Measurements from ENCODE around the gene BDH1.

BDH1 gene

DNA sequence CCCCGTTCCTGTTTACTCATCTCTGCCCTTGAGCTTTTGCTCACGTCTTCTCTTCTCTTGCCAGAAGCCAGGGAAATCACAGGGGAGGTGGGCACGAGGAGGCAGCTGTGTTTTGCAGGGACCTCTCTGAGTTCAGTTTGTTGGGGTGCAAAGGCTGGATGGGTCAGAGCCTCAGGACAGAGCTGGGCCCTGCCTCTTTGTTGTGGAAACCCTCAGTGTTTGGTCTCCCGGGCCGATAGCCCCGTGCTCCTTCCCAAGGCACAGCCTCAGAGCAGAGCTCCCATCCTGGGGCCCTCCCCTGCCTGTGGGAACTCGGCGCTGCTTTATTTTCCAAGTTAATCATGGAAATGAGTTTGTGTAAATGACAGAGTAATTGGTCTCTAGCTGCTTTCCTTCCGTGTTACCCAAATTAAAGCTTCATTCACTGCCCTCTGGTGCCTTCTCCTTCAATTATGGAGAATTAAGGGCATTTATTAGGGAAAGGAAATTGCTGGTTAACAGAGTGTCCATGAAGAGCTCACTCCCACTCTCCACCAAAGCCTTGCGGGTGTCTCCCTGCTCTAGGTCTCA is 40.9 kb downstream of the BDH1 start:
- WGBS (ENCODE audit: insufficient coverage), result 94% methylated on average over 8 of the region's 10 CpGs
- Histone ChIP-seq H3K4me3 (ENCODE audit: control insufficient read depth in 1 of 7, extremely low read depth in 1 of 7, insufficient read depth in 4 of 7, low read depth in 2 of 7, low read length in 6 of 7) (no peak overlapping the region), H3K27me3 (replicated peaks in 2 of 5; ENCODE audit: control insufficient read depth in 4 of 5, insufficient read depth in 5 of 5, low read length in 4 of 5) (no peaks in the 10 kb centered on the region), H3K9me3 (ENCODE audit: control extremely low read depth in 1 of 5, control insufficient read depth in 4 of 5, insufficient read depth in 2 of 5, low read depth in 1 of 5, low read length in 4 of 5) (no peaks in the 10 kb centered on the region), H3K27ac (ENCODE audit: insufficient read depth in 1 of 2, low read depth in 1 of 2, low read length in 2 of 2, poor library complexity in 1 of 2, severe bottlenecking in 2 of 2) (no peak overlapping the region), H3K4me1 (ENCODE audit: control extremely low read depth in 1 of 4, control insufficient read depth in 4 of 4, insufficient read depth in 4 of 4, low read length in 3 of 4) (peaks cover 0 to 11% (median 8%) of the 10 kb centered on the region in 4 experiments), H3K36me3 (ENCODE audit: control insufficient read depth in 4 of 4, insufficient read depth in 4 of 4, low read length in 3 of 4) (peaks cover 0 to 52% (median 21%) of the 10 kb centered on the region in 4 experiments)
- no peak for DNase-seq
- ChIA-PET CTCF (interaction anchor here (0.7 to 1.6 kb wide), 6 partner anchors 16 to 258 kb away, joined by 3 to 15 read pairs (median 3); no protein-coding TSS in a partner anchor), POLR2A (no interaction called here)

DNA sequence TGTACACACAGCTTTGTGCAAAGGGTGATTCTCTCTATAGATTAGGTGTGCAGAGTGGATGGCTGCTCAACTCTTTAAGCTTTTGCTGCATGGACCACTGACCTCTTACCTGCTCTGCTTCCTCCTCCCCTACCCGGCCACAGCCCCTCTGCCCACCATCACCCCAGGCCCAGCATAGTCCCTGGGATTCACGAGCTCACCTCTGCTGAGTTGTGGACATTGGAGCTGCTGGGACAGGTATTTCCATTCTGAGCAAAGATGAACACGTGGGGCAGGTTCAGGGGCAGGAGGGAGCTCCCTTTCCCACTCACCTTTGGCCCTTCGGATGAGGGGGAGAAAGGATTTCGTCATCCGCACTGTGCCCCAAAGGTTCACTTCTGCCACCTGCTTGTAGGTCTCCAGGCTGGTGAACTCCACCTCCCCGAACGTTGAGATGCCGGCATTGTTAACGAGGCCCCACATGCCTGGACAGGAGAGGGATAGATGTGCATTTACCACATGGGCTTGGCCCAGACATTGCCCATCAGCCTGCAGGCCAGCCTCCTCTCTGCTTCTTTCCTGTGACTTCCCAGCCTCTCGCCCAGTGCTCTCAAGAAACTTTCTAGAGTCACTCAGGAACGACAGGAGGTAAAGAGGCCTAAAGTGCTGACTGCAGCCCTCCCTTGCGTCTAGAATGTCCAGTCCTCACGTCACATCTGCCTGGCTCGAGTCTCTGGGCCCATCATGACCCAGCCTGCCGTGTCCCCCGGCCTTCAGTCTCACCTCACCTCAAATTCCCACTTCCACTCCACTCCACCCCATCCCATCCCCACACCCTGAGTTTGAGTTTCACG is 41.6 kb downstream of the BDH1 start:
- no peak for DNase-seq
- WGBS (ENCODE audit: insufficient coverage), result 92% methylated on average over 17 of the region's 18 CpGs
- ChIA-PET CTCF (interaction anchor here (0.7 to 1.6 kb wide), 7 partner anchors 14 to 290 kb away, joined by 3 to 15 read pairs (median 3); no protein-coding TSS in a partner anchor), POLR2A (no interaction called here)
- no peak overlapping the region for H3K27ac ChIP-seq (ENCODE audit: insufficient read depth in 1 of 2, low read depth in 1 of 2, low read length in 2 of 2, poor library complexity in 1 of 2, severe bottlenecking in 2 of 2)
- H3K27me3 ChIP-seq (replicated peaks in 2 of 5; ENCODE audit: control insufficient read depth in 4 of 5, insufficient read depth in 5 of 5, low read length in 4 of 5), result peaks cover 0 to 3% (median 0%) of the 10 kb centered on the region in 5 experiments
- no peak overlapping the region for H3K4me3 ChIP-seq (ENCODE audit: control insufficient read depth in 1 of 7, extremely low read depth in 1 of 7, insufficient read depth in 4 of 7, low read depth in 2 of 7, low read length in 6 of 7)
- peaks cover 0 to 14% (median 11%) of the 10 kb centered on the region in 4 experiments for H3K4me1 ChIP-seq (ENCODE audit: control extremely low read depth in 1 of 4, control insufficient read depth in 4 of 4, insufficient read depth in 4 of 4, low read length in 3 of 4)
- no peaks in the 10 kb centered on the region for H3K9me3 ChIP-seq (ENCODE audit: control extremely low read depth in 1 of 5, control insufficient read depth in 4 of 5, insufficient read depth in 2 of 5, low read depth in 1 of 5, low read length in 4 of 5)
- H3K36me3 ChIP-seq (ENCODE audit: control insufficient read depth in 4 of 4, insufficient read depth in 4 of 4, low read length in 3 of 4), result peaks cover 0 to 48% (median 19%) of the 10 kb centered on the region in 4 experiments

DNA sequence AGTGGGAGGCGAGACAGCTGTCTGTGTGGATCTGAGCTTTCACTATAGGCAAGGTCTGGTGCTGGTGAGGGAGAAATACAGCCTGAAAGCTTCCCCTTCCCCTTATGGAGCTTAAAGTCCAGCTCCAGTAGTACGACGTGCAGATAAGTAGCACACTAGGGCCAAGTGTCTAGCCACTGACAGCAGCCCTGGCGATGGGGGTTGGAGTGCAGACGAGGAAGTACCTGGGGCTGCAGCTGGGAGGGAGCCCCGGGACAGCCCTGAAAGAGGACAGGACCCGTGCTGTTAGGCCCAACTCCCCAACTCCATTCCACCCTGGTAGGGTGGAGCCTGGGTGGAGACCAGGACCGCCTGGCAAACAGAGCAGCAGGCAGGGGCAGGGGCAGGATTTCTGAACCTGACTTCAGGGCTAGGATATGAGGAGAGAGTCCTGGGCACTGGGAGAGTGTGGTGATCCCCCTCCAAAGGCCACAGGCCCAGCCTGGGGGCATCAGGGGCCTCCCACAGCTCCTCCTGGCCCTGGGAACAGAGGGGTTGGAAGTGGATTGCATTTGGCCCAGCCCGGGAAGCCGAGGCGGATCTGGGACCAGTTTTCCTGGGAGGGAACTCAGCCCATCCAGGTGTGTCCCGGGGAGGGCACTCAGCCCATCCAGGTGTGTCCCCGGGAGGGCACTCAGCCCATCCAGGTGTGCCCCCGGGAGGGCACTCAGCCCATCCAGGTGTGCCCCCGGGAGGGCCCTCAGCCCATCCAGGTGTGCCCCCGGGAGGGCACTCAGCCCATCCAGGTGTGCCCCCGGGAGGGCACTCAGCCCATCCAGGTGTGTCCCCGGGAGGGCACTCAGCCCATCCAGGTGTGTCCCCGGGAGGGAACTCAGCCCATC is 42.8 kb downstream of the BDH1 start:
- CTCF ChIA-PET, result interaction anchor here (1.0 to 1.6 kb wide), 4 partner anchors 255 to 288 kb away, joined by 3 to 15 read pairs (median 5); no protein-coding TSS in a partner anchor
- WGBS (ENCODE audit: insufficient coverage), result 96% methylated on average over 14 of the region's 19 CpGs
- no peak for DNase-seq
- Histone ChIP-seq H3K9me3 (ENCODE audit: control extremely low read depth in 1 of 5, control insufficient read depth in 4 of 5, insufficient read depth in 2 of 5, low read depth in 1 of 5, low read length in 4 of 5) (no peaks in the 10 kb centered on the region), H3K27ac (ENCODE audit: insufficient read depth in 1 of 2, low read depth in 1 of 2, low read length in 2 of 2, poor library complexity in 1 of 2, severe bottlenecking in 2 of 2) (no peak overlapping the region), H3K36me3 (ENCODE audit: control insufficient read depth in 4 of 4, insufficient read depth in 4 of 4, low read length in 3 of 4) (peaks cover 0 to 46% (median 19%) of the 10 kb centered on the region in 4 experiments), H3K4me3 (ENCODE audit: control insufficient read depth in 1 of 7, extremely low read depth in 1 of 7, insufficient read depth in 4 of 7, low read depth in 2 of 7, low read length in 6 of 7) (no peak overlapping the region), H3K27me3 (replicated peaks in 2 of 5; ENCODE audit: control insufficient read depth in 4 of 5, insufficient read depth in 5 of 5, low read length in 4 of 5) (peaks cover 0 to 3% (median 0%) of the 10 kb centered on the region in 5 experiments), H3K4me1 (ENCODE audit: control extremely low read depth in 1 of 4, control insufficient read depth in 4 of 4, insufficient read depth in 4 of 4, low read length in 3 of 4) (peaks cover 0 to 14% (median 11%) of the 10 kb centered on the region in 4 experiments)
- POLR2A ChIA-PET, result no interaction called here

DNA sequence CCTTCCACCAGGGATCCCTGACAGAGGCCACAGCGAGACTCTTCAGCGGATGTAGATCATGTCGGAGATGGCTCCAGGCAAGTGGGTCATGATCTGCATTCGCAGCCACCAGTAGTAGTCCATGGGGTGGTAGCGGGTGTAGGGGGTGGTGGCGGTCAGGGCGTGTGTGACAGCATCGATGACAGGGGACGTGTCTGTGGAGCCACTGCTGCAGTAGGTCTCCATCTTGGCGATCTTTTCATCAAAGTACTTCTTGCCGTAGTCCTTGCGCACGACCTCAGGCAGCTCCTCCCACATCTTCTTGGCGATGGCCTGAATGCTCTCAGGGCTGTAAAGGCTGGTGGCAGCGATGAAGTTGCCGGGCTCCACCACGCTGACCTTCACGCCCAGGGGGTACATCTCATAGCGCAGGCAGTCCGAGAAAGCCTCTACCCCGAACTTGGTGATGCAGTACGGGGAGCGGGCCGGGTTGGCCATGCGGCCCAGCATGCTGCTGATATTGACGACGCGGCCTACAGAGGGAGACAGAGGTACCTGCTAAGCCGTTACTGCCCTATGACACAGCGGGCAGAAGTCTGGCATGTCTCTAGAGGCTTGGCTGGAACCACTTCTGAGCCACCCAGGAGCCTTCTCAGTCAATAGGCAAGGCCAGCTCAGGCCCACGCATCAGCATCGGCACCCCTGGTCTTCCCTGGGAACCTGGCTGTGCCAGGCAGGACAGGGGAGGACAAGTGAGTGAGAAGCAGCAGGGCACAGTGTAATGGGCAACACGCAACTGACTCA is 43.7 kb downstream of the BDH1 start:
- no peak for DNase-seq
- Histone ChIP-seq H3K9me3 (ENCODE audit: control extremely low read depth in 1 of 5, control insufficient read depth in 4 of 5, insufficient read depth in 2 of 5, low read depth in 1 of 5, low read length in 4 of 5) (no peaks in the 10 kb centered on the region), H3K36me3 (ENCODE audit: control insufficient read depth in 4 of 4, insufficient read depth in 4 of 4, low read length in 3 of 4) (peaks cover 0 to 46% (median 19%) of the 10 kb centered on the region in 4 experiments), H3K4me1 (ENCODE audit: control extremely low read depth in 1 of 4, control insufficient read depth in 4 of 4, insufficient read depth in 4 of 4, low read length in 3 of 4) (peaks cover 0 to 13% (median 11%) of the 10 kb centered on the region in 4 experiments), H3K27me3 (replicated peaks in 2 of 5; ENCODE audit: control insufficient read depth in 4 of 5, insufficient read depth in 5 of 5, low read length in 4 of 5) (peaks cover 0 to 3% (median 0%) of the 10 kb centered on the region in 5 experiments), H3K4me3 (ENCODE audit: control insufficient read depth in 1 of 7, extremely low read depth in 1 of 7, insufficient read depth in 4 of 7, low read depth in 2 of 7, low read length in 6 of 7) (no peak overlapping the region), H3K27ac (ENCODE audit: insufficient read depth in 1 of 2, low read depth in 1 of 2, low read length in 2 of 2, poor library complexity in 1 of 2, severe bottlenecking in 2 of 2) (no peak overlapping the region)
- POLR2A ChIA-PET, result no interaction called here
- 97% methylated on average over 32 of the region's 33 CpGs for WGBS (ENCODE audit: insufficient coverage)
- CTCF ChIA-PET, result interaction anchor here (1.1 to 1.6 kb wide), 3 partner anchors 14 to 261 kb away, joined by 3 to 6 read pairs (median 4); no protein-coding TSS in a partner anchor

DNA sequence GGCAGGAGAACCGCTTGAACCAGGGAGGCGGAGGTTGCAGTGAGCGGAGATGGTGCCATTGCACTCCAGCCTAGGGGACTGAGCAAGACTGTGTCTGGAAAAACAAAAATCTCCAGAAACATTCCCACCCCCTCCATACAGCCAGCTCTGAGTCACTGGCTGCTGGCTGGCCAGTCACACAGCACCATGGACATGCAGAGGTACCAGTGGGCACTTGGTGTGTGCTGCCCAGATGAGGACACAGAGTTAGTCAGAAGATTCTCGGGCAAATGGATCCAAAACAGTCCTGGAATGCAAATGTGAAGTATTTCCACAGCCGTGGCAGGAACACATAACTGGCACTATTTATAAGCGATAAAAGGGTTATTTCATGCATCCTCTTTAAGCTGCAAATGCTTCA is 44.6 kb downstream of the BDH1 start:
- Histone ChIP-seq H3K27me3 (replicated peaks in 2 of 5; ENCODE audit: control insufficient read depth in 4 of 5, insufficient read depth in 5 of 5, low read length in 4 of 5) (peaks cover 0 to 3% (median 0%) of the 10 kb centered on the region in 5 experiments), H3K36me3 (ENCODE audit: control insufficient read depth in 4 of 4, insufficient read depth in 4 of 4, low read length in 3 of 4) (peaks cover 0 to 41% (median 19%) of the 10 kb centered on the region in 4 experiments), H3K27ac (ENCODE audit: insufficient read depth in 1 of 2, low read depth in 1 of 2, low read length in 2 of 2, poor library complexity in 1 of 2, severe bottlenecking in 2 of 2) (no peak overlapping the region), H3K4me3 (ENCODE audit: control insufficient read depth in 1 of 7, extremely low read depth in 1 of 7, insufficient read depth in 4 of 7, low read depth in 2 of 7, low read length in 6 of 7) (no peak overlapping the region), H3K9me3 (ENCODE audit: control extremely low read depth in 1 of 5, control insufficient read depth in 4 of 5, insufficient read depth in 2 of 5, low read depth in 1 of 5, low read length in 4 of 5) (no peaks in the 10 kb centered on the region), H3K4me1 (ENCODE audit: control extremely low read depth in 1 of 4, control insufficient read depth in 4 of 4, insufficient read depth in 4 of 4, low read length in 3 of 4) (peaks cover 0 to 9% (median 7%) of the 10 kb centered on the region in 4 experiments)
- POLR2A ChIA-PET, result no interaction called here
- CTCF ChIA-PET, result interaction anchor here (1.4 to 2.6 kb wide), 3 partner anchors 13 to 254 kb away, joined by 3 to 24 read pairs (median 7); no protein-coding TSS in a partner anchor
- no peak for DNase-seq
- 100% methylated on average over 5 of the region's 6 CpGs for WGBS (ENCODE audit: insufficient coverage)

DNA sequence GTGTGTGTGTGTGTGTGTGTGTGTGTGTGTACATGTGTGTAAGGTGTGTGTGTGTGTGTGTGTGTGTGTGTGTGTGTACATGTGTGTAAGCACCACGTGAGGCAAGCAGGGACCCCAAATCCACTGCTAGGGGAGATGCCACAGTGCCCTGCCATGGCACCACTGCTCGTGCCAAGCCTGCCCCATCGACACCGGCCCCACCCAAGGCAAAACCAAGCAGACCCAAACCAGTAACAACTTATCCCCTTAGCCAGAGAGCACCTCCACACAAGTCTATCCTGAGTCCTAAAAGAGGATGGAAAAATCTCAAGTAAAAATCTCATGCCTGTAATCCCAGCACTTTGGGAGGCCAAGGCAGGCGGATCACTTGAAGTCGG is 45.1 kb downstream of the BDH1 start:
- ChIA-PET CTCF (interaction anchor here (1.1 to 2.6 kb wide), 8 partner anchors 12 to 257 kb away, joined by 3 to 24 read pairs (median 4); no protein-coding TSS in a partner anchor), POLR2A (no interaction called here)
- Histone ChIP-seq H3K9me3 (ENCODE audit: control extremely low read depth in 1 of 5, control insufficient read depth in 4 of 5, insufficient read depth in 2 of 5, low read depth in 1 of 5, low read length in 4 of 5) (no peaks in the 10 kb centered on the region), H3K27ac (ENCODE audit: insufficient read depth in 1 of 2, low read depth in 1 of 2, low read length in 2 of 2, poor library complexity in 1 of 2, severe bottlenecking in 2 of 2) (no peak overlapping the region), H3K4me1 (ENCODE audit: control extremely low read depth in 1 of 4, control insufficient read depth in 4 of 4, insufficient read depth in 4 of 4, low read length in 3 of 4) (peaks cover 0 to 9% (median 8%) of the 10 kb centered on the region in 4 experiments), H3K27me3 (replicated peaks in 2 of 5; ENCODE audit: control insufficient read depth in 4 of 5, insufficient read depth in 5 of 5, low read length in 4 of 5) (peaks cover 0 to 3% (median 0%) of the 10 kb centered on the region in 5 experiments), H3K4me3 (ENCODE audit: control insufficient read depth in 1 of 7, extremely low read depth in 1 of 7, insufficient read depth in 4 of 7, low read depth in 2 of 7, low read length in 6 of 7) (no peak overlapping the region), H3K36me3 (ENCODE audit: control insufficient read depth in 4 of 4, insufficient read depth in 4 of 4, low read length in 3 of 4) (peaks cover 0 to 37% (median 18%) of the 10 kb centered on the region in 4 experiments)
- WGBS (ENCODE audit: insufficient coverage), result 100% methylated on average over 2 of the region's 6 CpGs
- no peak for DNase-seq
